ENCODE measurements around the gene CD276. TPM values are rescaled to one million over a fixed set of nuclear protein-coding genes. Genes with fewer than 3 reads are reported as not detected.

CD276 gene
- total RNA-seq, 4 donors from 2014 or later: 64.2 to 100 (median 74.2) TPM

- H3K27ac ChIP-seq: peak overlapping the region; percentile 45
- H3K36me3 ChIP-seq: no peaks in the 10 kb centered on the region
- TF ChIP-seq POLR2AphosphoS5 (IDR thresholded peaks at IDR 0.05) (no peak), EP300 (IDR thresholded peaks at IDR 0.05) (no peak), CTCF (IDR thresholded peaks at IDR 0.05) (no peak), POLR2A (IDR thresholded peaks at IDR 0.05) (no peak)
- no peaks in the 10 kb centered on the region for H3K27me3 ChIP-seq
- no peak overlapping the region for H3K4me3 ChIP-seq
- peaks cover 11% of the 10 kb centered on the region for H3K4me1 ChIP-seq
- H3K9me3 ChIP-seq: no peaks in the 10 kb centered on the region
- no peak for DNase-seq (ENCODE audit: low spot score in 2 of 2)
- WGBS: 69% methylated on average over 3 of the region's 3 CpGs
Observed at GRCh38 chr15:73650416-73651126, 33.6 kb upstream of the CD276 start.

- Histone ChIP-seq H3K27me3 (no peaks in the 10 kb centered on the region), H3K27ac (no peak overlapping the region), H3K4me1 (no peaks in the 10 kb centered on the region), H3K4me3 (no peak overlapping the region), H3K36me3 (no peaks in the 10 kb centered on the region), H3K9me3 (no peaks in the 10 kb centered on the region)
- DNase-seq (ENCODE audit: low spot score in 2 of 2): no peak
- TF ChIP-seq POLR2AphosphoS5 (IDR thresholded peaks at IDR 0.05) (no peak), CTCF (IDR thresholded peaks at IDR 0.05) (no peak), EP300 (IDR thresholded peaks at IDR 0.05) (no peak), POLR2A (IDR thresholded peaks at IDR 0.05) (no peak)
- WGBS: 63% methylated on average over 3 of the region's 3 CpGs
Observed at GRCh38 chr15:73654659-73655058, 29.5 kb upstream of the CD276 start.

GRCh38 chr15:73655724-73656123, 28.5 kb upstream of the CD276 start:
- TF ChIP-seq EP300 (IDR thresholded peaks at IDR 0.05) (no peak), POLR2AphosphoS5 (IDR thresholded peaks at IDR 0.05) (no peak), POLR2A (IDR thresholded peaks at IDR 0.05) (no peak), CTCF (IDR thresholded peaks at IDR 0.05) (no peak)
- Histone ChIP-seq H3K36me3 (no peaks in the 10 kb centered on the region), H3K4me3 (no peak overlapping the region), H3K9me3 (no peaks in the 10 kb centered on the region), H3K27me3 (no peaks in the 10 kb centered on the region), H3K4me1 (no peaks in the 10 kb centered on the region), H3K27ac (no peak overlapping the region)
- 66% methylated on average over 2 of the region's 2 CpGs for WGBS
- no peak for DNase-seq (ENCODE audit: low spot score in 2 of 2)

- 76% methylated on average over 1 of the region's 1 CpG for WGBS
- H3K27me3 ChIP-seq: no peaks in the 10 kb centered on the region
- TF ChIP-seq CTCF (IDR thresholded peaks at IDR 0.05): no peak
- TF ChIP-seq EP300 (IDR thresholded peaks at IDR 0.05): no peak
- no peak for TF ChIP-seq POLR2AphosphoS5 (IDR thresholded peaks at IDR 0.05)
- no peak for TF ChIP-seq POLR2A (IDR thresholded peaks at IDR 0.05)
- no peaks in the 10 kb centered on the region for H3K36me3 ChIP-seq
- DNase-seq (ENCODE audit: low spot score in 2 of 2): no peak
- no peaks in the 10 kb centered on the region for H3K9me3 ChIP-seq
- H3K27ac ChIP-seq: no peak overlapping the region
- no peak overlapping the region for H3K4me3 ChIP-seq
- H3K4me1 ChIP-seq: no peaks in the 10 kb centered on the region
Observed at GRCh38 chr15:73658645-73659044, 25.5 kb upstream of the CD276 start.

GRCh38 chr15:73660455-73660854, 23.7 kb upstream of the CD276 start:
- no peaks in the 10 kb centered on the region for H3K36me3 ChIP-seq
- peaks cover 3% of the 10 kb centered on the region for H3K27me3 ChIP-seq
- DNase-seq (ENCODE audit: low spot score in 2 of 2): no peak
- H3K27ac ChIP-seq: no peak overlapping the region
- no peaks in the 10 kb centered on the region for H3K4me1 ChIP-seq
- no peaks in the 10 kb centered on the region for H3K9me3 ChIP-seq
- H3K4me3 ChIP-seq: no peak overlapping the region
- TF ChIP-seq POLR2A (IDR thresholded peaks at IDR 0.05) (no peak), EP300 (IDR thresholded peaks at IDR 0.05) (no peak), CTCF (IDR thresholded peaks at IDR 0.05) (no peak), POLR2AphosphoS5 (IDR thresholded peaks at IDR 0.05) (no peak)

Measured in suprapubic skin (tissue), 4 donors.